K562 (cell line): ENCODE measurements around the gene UBTD1. TPM values are rescaled to one million over a fixed set of nuclear protein-coding genes. Genes with fewer than 3 reads are reported as not detected.
A peak's percentile ranks its signal among the peaks of the same experiment; 100 is the strongest.

Experiments
- BCOR ChIP-seq: fragments of 450-650 bp; IDR thresholded peaks from 2 replicates; pipeline ENCODE4 v1.6.1; 2016
- CHAMP1 ChIP-seq: fragments of 450-650 bp; IDR thresholded peaks from 2 replicates; pipeline ENCODE4 v1.6.1; 2016; ENCODE audit warnings: mild to moderate bottlenecking
- HDAC6 ChIP-seq: IDR thresholded peaks from 2 replicates; pipeline ENCODE4 v1.6.1; 2012; ENCODE audit warnings: low read depth, mild to moderate bottlenecking, control low read depth, inconsistent platforms, low read length, moderate library complexity
- HINFP ChIP-seq: fragments of 450-650 bp; conservative IDR thresholded peaks from 2 replicates; pipeline ENCODE4 v1.6.1; 2016; ENCODE audit warnings: missing genetic modification characterization, low read depth, mild to moderate bottlenecking, control low read depth, missing compliant biosample characterization
- HNRNPH1 ChIP-seq: fragments of 200-400 bp; formaldehyde crosslinking; optimal IDR thresholded peaks from 2 replicates; pipeline ENCODE3; 2017; ENCODE audit warnings: low read depth, mild to moderate bottlenecking, low read length, moderate library complexity
- KAT2B ChIP-seq: IDR thresholded peaks from one replicate; pipeline ENCODE4 v1.6.1; 2012; ENCODE audit warnings: low read depth, mild to moderate bottlenecking, control low read depth, inconsistent platforms, low read length, moderate library complexity
- MCM3 ChIP-seq: fragments of 450-650 bp; IDR thresholded peaks from 2 replicates; pipeline ENCODE4 v1.6.1; 2016
- MYC ChIP-seq, 2 experiments: fragments of 250-450 bp in 1 of 2; sonication (Bioruptor Pico) in 1 of 2; IDR thresholded peaks; 2 replicates each; pipeline versions ENCODE4 v1.5.1 to v1.6.1; 2012 to 2021; ENCODE audit warnings: low read depth in 2 of 2, borderline replicate concordance in 1 of 2, improper control_type of control experiment in 1 of 2, low read length in 1 of 2, mild to moderate bottlenecking in 1 of 2, moderate library complexity in 1 of 2
- RCOR1 ChIP-seq, 2 experiments: IDR thresholded peaks; 2 replicates each; pipeline ENCODE4 v1.6.1; 2012; ENCODE audit warnings: low read depth in 2 of 2, low read length in 2 of 2, borderline replicate concordance in 1 of 2, improper control_type of control experiment in 1 of 2
- SIN3A ChIP-seq, 2 experiments: fragments of 150-350 bp in 1 of 2; IDR thresholded peaks; 2 replicates each; pipeline ENCODE4 v1.6.1; 2011 to 2016; ENCODE audit warnings: borderline replicate concordance in 2 of 2, low read depth in 2 of 2, low read length in 2 of 2, mild to moderate bottlenecking in 2 of 2, moderate library complexity in 2 of 2; ENCODE audit not compliant: control insufficient read depth in 1 of 2
- SMARCC2 ChIP-seq: fragments of 450-650 bp; IDR thresholded peaks from 2 replicates; pipeline ENCODE4 v1.6.1; 2017; ENCODE audit warnings: antibody characterized with exemption, moderate library complexity, mild to moderate bottlenecking, low read depth
- TSHZ1 ChIP-seq: fragments of 250-450 bp; sonication (Bioruptor Pico); IDR thresholded peaks from 2 replicates; pipeline ENCODE4 v1.4.0; 2020; ENCODE audit warnings: mild to moderate bottlenecking, moderate library complexity
- ZMIZ1 ChIP-seq, 2 experiments: fragments of 150-350 bp in 1 of 2; IDR thresholded peaks; 2 replicates each; pipeline ENCODE4 v1.6.1; 2012 to 2016; ENCODE audit warnings: low read depth in 2 of 2, low read length in 2 of 2, mild to moderate bottlenecking in 1 of 2, moderate library complexity in 1 of 2
- ZNF655 ChIP-seq: fragments of 250-450 bp; sonication (Bioruptor Pico); IDR thresholded peaks from 2 replicates; pipeline ENCODE4 v1.5.0; 2021
- polyA plus RNA-seq, 8 experiments: library from polyadenylated mRNA; depleted of rRNA in 4 of 8; stranded (reverse) in 5 of 8; unstranded in 3 of 8; fragments of >200 nt; fragmentation: Nextera tagmentation in 2 of 8; fragmentation: Illumina TruSeq in 1 of 8; extraction: Ambion mirVana in 2 of 8; extraction: Trizol in 1 of 8; gene quantifications; 2 replicates each; pipeline versions ENCODE4 v1.2.1 to v1.2.3, GENCODE V29; 2011 to 2014; ENCODE audit warnings: inconsistent platforms in 1 of 8, missing spikeins in 1 of 8
- total RNA-seq, 7 experiments: library from RNA; depleted of rRNA in 6 of 7; stranded (reverse); fragments of >200 nt in 6 of 7; fragmentation: Illumina TruSeq in 2 of 7; extraction: Trizol in 2 of 7; gene quantifications; 2 replicates each; pipeline versions ENCODE4 v1.2.1 to v1.2.3, GENCODE V29; 2011 to 2021; ENCODE audit warnings: low replicate concordance in 1 of 7

UBTD1 gene
- total and polyA plus RNA-seq, 9 of the 15 experiments (the other 6 are each of a cell fraction or from before 2014, with no cell fraction given), result 0.08 to 1.6 (median 0.81) TPM; not detected in 1

- TF ChIP-seq HINFP (tag), result peak; percentile 92
- no peak for TF ChIP-seq TSHZ1 (CRISPR knock-in tag)
- peak in 1 of 2 experiments; percentile 53; a peak in 1 of 4 replicates for TF ChIP-seq RCOR1 (IDR thresholded peaks at IDR 0.05; ENCODE audit: borderline replicate concordance in 1 of 2, low read depth in 2 of 2, low read length in 2 of 2)
- no peak for TF ChIP-seq CHAMP1
- TF ChIP-seq ZNF655 (CRISPR knock-in tag), result no peak
- no peak for TF ChIP-seq KAT2B
- TF ChIP-seq MCM3, result no peak
- TF ChIP-seq HDAC6, result no peak
- TF ChIP-seq HNRNPH1, result no peak
- peak; percentile 18 to 76; a peak in 1 of 4 replicates for TF ChIP-seq SIN3A (IDR thresholded peaks at IDR 0.05; ENCODE audit: borderline replicate concordance in 2 of 2, control insufficient read depth in 1 of 2, low read depth in 2 of 2, low read length in 2 of 2)
- TF ChIP-seq SMARCC2, result no peak
- TF ChIP-seq BCOR, result no peak
- peak; percentile 41; the same call in 1 of the 2 replicates for TF ChIP-seq MYC (IDR thresholded peaks at IDR 0.05; ENCODE audit: low read depth, low read length)
- no peak for TF ChIP-seq MYC (CRISPR knock-in tag; IDR thresholded peaks at IDR 0.05; ENCODE audit: borderline replicate concordance, low read depth)
- no peak for TF ChIP-seq ZMIZ1 (IDR thresholded peaks at IDR 0.05; ENCODE audit: low read depth in 2 of 2, low read length in 2 of 2)
These were observed 1.1 kb upstream of the UBTD1 start (continued) for GRCh38 chr10:97497572-97498075.
